T-cell (primary cell): ENCODE measurements around the gene FAM228B. TPM values are rescaled to one million over a fixed set of nuclear protein-coding genes. Genes with fewer than 3 reads are reported as not detected.

Source experiments
- ATAC-seq, 4 experiments: fragments of 200-7000 bp in 3 of 4; fragments of 150-1000 bp in 1 of 4; cut with Tn5 transposase; replicated peaks in 1 of 4; 1 replicate in 3 of 4; 2 replicates in 1 of 4; pipeline ENCODE4 v1.10.0; 2021; ENCODE audit warnings: moderate library complexity in 3 of 4, mild to moderate bottlenecking in 2 of 4, moderate number of reproducible peaks in 1 of 4
- CTCF ChIA-PET, 2 donors: fragments of 300-600 bp; sonication (Branson Sonifier 250); formaldehyde crosslinking; loops; one replicate each; lab custom pipeline; 2022; ENCODE audit warnings: antibody characterized with exemption in 2 of 2; lab: Charles Lee
- POLR2A ChIA-PET, 2 donors: fragments of 300-600 bp; sonication (Branson Sonifier 250); formaldehyde crosslinking; loops; one replicate each; lab custom pipeline; 2022; ENCODE audit warnings: antibody characterized with exemption in 2 of 2; lab: Charles Lee
- DNase-seq, 35 experiments: peaks; one replicate each; pipeline versions ENCODE4 v3.0.0 to v3.0.0-alpha.2; 2013 to 2023
- H3K27ac ChIP-seq: one replicate; pipeline ENCODE4 v1.5.1; 2013; ENCODE audit warnings: low read length
- H3K27me3 ChIP-seq, 2 experiments: replicated peaks in 1 of 2; 1 replicate in 1 of 2; 2 replicates in 1 of 2; pipeline versions ENCODE4 v1.6.1 to v1.7.0; 2013; ENCODE audit warnings: low read length in 1 of 2, mixed read lengths in 1 of 2; ENCODE audit not compliant: control insufficient read depth in 2 of 2, insufficient read depth in 2 of 2; ENCODE audit errors: extremely low read depth in 1 of 2
- H3K36me3 ChIP-seq, 2 donors: 1 replicate in 1 of 2; 2 replicates in 1 of 2; pipeline versions ENCODE4 v1.6.1 to v1.7.0; 2013; ENCODE audit warnings: low read length in 1 of 2; ENCODE audit not compliant: control insufficient read depth in 2 of 2, insufficient read depth in 1 of 2; ENCODE audit errors: extremely low read depth in 1 of 2
- H3K4me1 ChIP-seq, 2 experiments: 1 replicate in 1 of 2; 2 replicates in 1 of 2; pipeline versions ENCODE4 v1.6.1 to v1.7.0; 2013; ENCODE audit warnings: low read length in 2 of 2, mixed read lengths in 1 of 2; ENCODE audit not compliant: insufficient read depth in 2 of 2, control insufficient read depth in 1 of 2; ENCODE audit errors: extremely low read depth in 1 of 2
- H3K4me3 ChIP-seq, 2 donors: 1 replicate in 1 of 2; 2 replicates in 1 of 2; pipeline versions ENCODE4 v1.5.1 to v1.7.0; 2013; ENCODE audit warnings: mild to moderate bottlenecking in 2 of 2, low read length in 1 of 2, moderate library complexity in 1 of 2; ENCODE audit not compliant: control insufficient read depth in 1 of 2; ENCODE audit errors: extremely low read depth in 1 of 2
- H3K9me3 ChIP-seq: 2 replicates; pipeline ENCODE4 v1.7.0; 2013
- H3K27ac Mint-ChIP-seq, 2 donors: one replicate each; pipeline ENCODE4 v1.8.0; 2020 to 2021; ENCODE audit warnings: mild to moderate bottlenecking in 2 of 2, mixed read lengths in 2 of 2
- H3K27me3 Mint-ChIP-seq, 2 donors: one replicate each; pipeline ENCODE4 v1.8.0; 2021 to 2022; ENCODE audit warnings: mixed read lengths in 2 of 2
- H3K36me3 Mint-ChIP-seq: one replicate; pipeline ENCODE4 v1.8.0; 2021; ENCODE audit warnings: mixed read lengths
- H3K4me1 Mint-ChIP-seq, 3 donors: one replicate each; pipeline ENCODE4 v1.8.0; 2020 to 2022; ENCODE audit warnings: mixed read lengths in 3 of 3, mild to moderate bottlenecking in 1 of 3
- H3K4me3 Mint-ChIP-seq, 3 donors: one replicate each; pipeline ENCODE4 v1.8.0; 2020 to 2022; ENCODE audit warnings: mild to moderate bottlenecking in 3 of 3, mixed read lengths in 3 of 3, moderate library complexity in 3 of 3
- H3K9me3 Mint-ChIP-seq, 3 donors: one replicate each; pipeline ENCODE4 v1.8.0; 2020 to 2022; ENCODE audit warnings: mixed read lengths in 3 of 3
- WGBS: methylation state at CpG from one replicate; pipeline ENCODE4 v1.1.5; 2013; ENCODE audit warnings: missing lambda C conversion rate; ENCODE audit not compliant: insufficient coverage; 5-methylcytosine and 5-hydroxymethylcytosine counted together
- total RNA-seq, 35 experiments: library from RNA in 6 of 35; stranded (reverse) in 6 of 35; fragments of 120-200 nt in 1 of 35; gene quantifications; one replicate each; pipeline versions ENCODE4 v1.2.1 to v1.2.4 and lab custom pipeline; 2013 to 2026

FAM228B gene
- total RNA-seq, 5 donors from 2014 or later (not counting 1 experiment from before 2014, with no cell fraction given), result 16.4 to 24.7 (median 18.5) TPM

DNA sequence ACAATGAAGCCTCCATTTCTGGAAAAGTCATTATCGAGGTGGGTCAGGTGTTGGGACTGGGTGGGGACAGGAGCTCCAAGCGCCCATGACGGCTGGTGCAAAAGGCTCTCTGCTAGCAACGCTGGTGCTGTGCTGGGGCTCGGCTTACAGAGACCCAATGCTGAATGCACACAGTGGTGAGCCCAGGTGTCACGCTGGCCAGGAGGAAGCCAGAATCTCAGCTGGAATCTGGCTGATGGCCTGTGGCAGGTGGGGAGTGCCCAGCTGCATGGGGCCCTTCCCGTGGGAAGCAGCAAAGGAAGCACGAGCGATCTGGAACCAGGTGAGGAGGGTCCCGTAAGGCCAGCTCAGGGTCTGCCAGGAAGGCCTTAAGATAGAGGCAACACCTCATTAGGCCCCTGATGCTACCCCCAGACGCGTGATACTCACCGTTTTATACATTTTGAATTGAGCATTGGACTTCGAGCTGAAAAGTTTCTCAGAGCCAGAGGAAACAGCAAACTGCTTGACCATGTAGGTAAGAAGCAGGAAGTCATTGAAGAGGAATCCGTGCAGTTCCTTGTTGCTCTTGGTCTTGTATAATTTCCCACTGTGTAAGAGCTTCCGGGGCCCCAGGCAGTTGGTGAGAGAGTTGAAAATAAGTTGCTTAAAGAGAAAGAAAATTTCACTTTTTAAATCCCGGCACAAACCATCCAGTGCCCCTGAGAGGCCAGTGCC lies 86.3 kb downstream of the FAM228B start:
- H3K4me3 ChIP-seq, result no peak overlapping the region
- Mint-ChIP-seq H3K27me3 (no peaks in the 10 kb centered on the region), H3K4me3 (no peak overlapping the region), H3K27ac (no peak overlapping the region), H3K36me3 (peaks cover 83% of the 10 kb centered on the region), H3K9me3 (no peaks in the 10 kb centered on the region), H3K4me1 (no peaks in the 10 kb centered on the region)
- POLR2A ChIA-PET, result interaction anchor here in 1 of 2 donors (0.5 kb wide), 1 partner anchor 607 kb away, joined by 3 read pairs; no protein-coding TSS in a partner anchor
- H3K27me3 ChIP-seq, result no peaks in the 10 kb centered on the region
- CTCF ChIA-PET, result no interaction called here
- peaks cover 31 to 77% of the 10 kb centered on the region in 2 donors for H3K36me3 ChIP-seq
- no peaks in the 10 kb centered on the region for H3K4me1 ChIP-seq
- 94% methylated on average over 14 of the region's 17 CpGs for WGBS
- H3K9me3 ChIP-seq, result no peaks in the 10 kb centered on the region
- no peak overlapping the region for H3K27ac ChIP-seq
- ATAC-seq, result no peak
- no peak for DNase-seq

DNA sequence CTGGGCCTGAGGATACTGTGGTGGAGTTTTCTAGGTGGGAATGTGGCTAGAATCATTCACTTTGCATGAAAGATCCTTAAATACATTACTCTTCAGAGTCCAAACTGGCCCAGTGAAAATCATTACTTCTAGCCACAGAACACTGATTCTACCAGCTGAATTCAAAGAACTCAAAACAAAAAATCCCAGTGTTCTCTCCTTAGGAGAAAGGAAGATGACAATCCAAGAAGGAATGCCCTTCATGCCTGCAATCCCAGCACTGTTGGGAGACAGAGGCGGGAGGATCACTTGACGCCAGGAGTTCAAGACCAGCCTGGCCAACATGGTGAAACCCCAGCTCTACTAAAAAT lies 86.8 kb downstream of the FAM228B start:
- H3K36me3 Mint-ChIP-seq, result peaks cover 80% of the 10 kb centered on the region

DNA sequence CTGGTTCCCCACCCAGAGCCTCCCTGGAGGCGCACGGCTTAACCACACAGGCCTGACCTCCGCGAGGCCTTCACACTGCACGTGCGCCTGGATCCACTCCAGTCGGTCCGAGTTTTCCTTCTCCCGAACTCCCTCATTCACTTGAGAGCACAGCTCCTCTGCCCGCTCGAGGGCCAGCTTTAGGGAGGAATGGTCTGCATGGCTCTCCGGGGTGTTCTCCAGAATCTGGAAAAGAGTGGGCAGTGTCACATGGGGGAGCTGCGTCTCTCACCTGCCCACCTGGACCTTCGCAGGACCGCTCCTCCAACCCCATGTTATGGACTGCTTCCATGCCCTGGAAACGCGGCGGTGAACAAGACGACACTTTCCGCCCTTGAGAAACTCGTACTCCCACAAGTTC lies 87.5 kb downstream of the FAM228B start:
- WGBS, result 96% methylated on average over 18 of the region's 21 CpGs
- ATAC-seq, result no peak

More for the DNA sequence above, 86.8 kb downstream of the FAM228B start:
- no peaks in the 10 kb centered on the region for H3K4me1 ChIP-seq
- no peak overlapping the region for H3K27ac ChIP-seq
- no peak overlapping the region for H3K4me3 ChIP-seq
- ATAC-seq (no peak), DNase-seq (no peak)
- Mint-ChIP-seq H3K4me3 (no peak overlapping the region), H3K4me1 (peaks cover 0 to 3% (median 2%) of the 10 kb centered on the region in 3 donors), H3K27me3 (no peaks in the 10 kb centered on the region), H3K9me3 (no peaks in the 10 kb centered on the region), H3K27ac (no peak overlapping the region)
- H3K27me3 ChIP-seq, result no peaks in the 10 kb centered on the region
- POLR2A ChIA-PET, result no interaction called here
- no peaks in the 10 kb centered on the region for H3K9me3 ChIP-seq
- CTCF ChIA-PET, result no interaction called here
- WGBS, result no CpG with 5 or more reads among the region's 2 CpGs
- peaks cover 30 to 74% of the 10 kb centered on the region in 2 donors for H3K36me3 ChIP-seq

DNA sequence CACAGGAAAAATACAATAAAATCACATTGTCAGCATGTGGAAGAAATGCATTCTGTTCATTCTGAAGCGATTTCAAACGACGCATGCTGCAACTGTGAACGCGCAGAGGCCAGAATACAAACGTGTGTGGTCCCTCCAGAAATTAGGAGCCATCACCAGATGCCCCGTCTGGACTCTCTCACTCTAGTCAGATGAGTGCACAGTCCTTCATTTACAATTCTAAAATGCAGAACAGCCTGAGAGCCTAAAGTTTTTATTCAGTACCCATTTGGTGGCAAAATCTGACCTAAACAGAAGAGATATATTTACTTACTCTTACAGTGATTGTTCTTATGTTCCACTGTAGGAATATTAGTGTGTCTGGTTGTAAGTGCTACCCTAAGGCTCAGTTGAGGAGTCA lies 88.1 kb downstream of the FAM228B start:
- Histone ChIP-seq H3K27me3 (no peaks in the 10 kb centered on the region), H3K9me3 (no peaks in the 10 kb centered on the region), H3K27ac (no peak overlapping the region), H3K4me1 (no peaks in the 10 kb centered on the region), H3K36me3 (peaks cover 32 to 73% of the 10 kb centered on the region in 2 donors), H3K4me3 (no peak overlapping the region)
- H3K27me3 Mint-ChIP-seq, result no peaks in the 10 kb centered on the region
- H3K4me3 Mint-ChIP-seq, result no peak overlapping the region
- CTCF ChIA-PET, result no interaction called here
- DNase-seq (no peak), ATAC-seq (no peak)
- no peaks in the 10 kb centered on the region for H3K9me3 Mint-ChIP-seq
- POLR2A ChIA-PET, result no interaction called here
- peaks cover 79% of the 10 kb centered on the region for H3K36me3 Mint-ChIP-seq
- H3K4me1 Mint-ChIP-seq, result peaks cover 0 to 12% (median 10%) of the 10 kb centered on the region in 3 donors
- no peak overlapping the region for H3K27ac Mint-ChIP-seq
- WGBS, result 88% methylated on average over 7 of the region's 7 CpGs

More for the DNA sequence above, 87.5 kb downstream of the FAM228B start:
- H3K27me3 ChIP-seq, result no peaks in the 10 kb centered on the region
- no peaks in the 10 kb centered on the region for H3K27me3 Mint-ChIP-seq
- no peaks in the 10 kb centered on the region for H3K9me3 ChIP-seq
- H3K4me3 ChIP-seq, result no peak overlapping the region
- H3K4me3 Mint-ChIP-seq, result no peak overlapping the region
- peaks cover 0 to 7% (median 6%) of the 10 kb centered on the region in 3 donors for H3K4me1 Mint-ChIP-seq
- H3K36me3 Mint-ChIP-seq, result peaks cover 77% of the 10 kb centered on the region
- H3K9me3 Mint-ChIP-seq, result no peaks in the 10 kb centered on the region
- ChIA-PET CTCF (no interaction called here), POLR2A (no interaction called here)
- H3K27ac Mint-ChIP-seq, result no peak overlapping the region
- no peaks in the 10 kb centered on the region for H3K4me1 ChIP-seq
- no peak for DNase-seq
- peaks cover 30 to 70% of the 10 kb centered on the region in 2 donors for H3K36me3 ChIP-seq
- H3K27ac ChIP-seq, result no peak overlapping the region

DNA sequence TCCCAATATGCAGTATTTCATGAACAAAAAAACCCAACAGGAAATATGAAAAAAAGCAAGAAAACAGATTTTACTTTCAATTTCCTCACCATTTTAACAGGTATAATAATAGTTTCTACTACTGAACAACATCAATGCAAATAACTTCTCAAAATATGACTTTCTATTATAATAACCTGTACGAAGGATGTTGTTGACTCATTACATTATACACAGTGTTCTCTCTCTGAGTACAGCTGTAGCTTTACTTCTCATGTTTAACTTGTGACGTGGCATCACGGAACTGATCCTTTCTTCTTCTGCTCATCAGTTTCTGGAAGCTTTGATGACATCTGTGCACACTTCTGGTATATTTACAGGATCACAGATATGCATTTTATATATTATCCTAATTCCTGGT lies 91.6 kb downstream of the FAM228B start:
- H3K9me3 ChIP-seq, result no peaks in the 10 kb centered on the region
- ChIA-PET CTCF (interaction anchor here in 1 of 2 donors (0.6 kb wide), 1 partner anchor 419 kb away, joined by 3 read pairs; no protein-coding TSS in a partner anchor), POLR2A (no interaction called here)

More for the DNA sequence above, 91.6 kb downstream of the FAM228B start:
- Mint-ChIP-seq H3K9me3 (no peaks in the 10 kb centered on the region), H3K36me3 (peaks cover 67% of the 10 kb centered on the region), H3K4me3 (no peak overlapping the region), H3K27me3 (no peaks in the 10 kb centered on the region), H3K27ac (no peak overlapping the region), H3K4me1 (peaks cover 0 to 12% (median 10%) of the 10 kb centered on the region in 3 donors)
- Histone ChIP-seq H3K4me3 (no peak overlapping the region), H3K27ac (no peak overlapping the region), H3K36me3 (peaks cover 23 to 75% of the 10 kb centered on the region in 2 donors), H3K4me1 (no peaks in the 10 kb centered on the region), H3K27me3 (no peaks in the 10 kb centered on the region)
- peak in 1 of 35 experiments; percentile 11 for DNase-seq
- no CpG with 5 or more reads among the region's 3 CpGs for WGBS
- peak in 1 of 4 experiments; percentile 67 for ATAC-seq
